Fibroblast of the conjunctiva (primary cell): Measurements from ENCODE around the gene FAM89B.

Experiments used
- DNase-seq: peaks from one replicate; pipeline ENCODE4 v3.0.0-alpha.2; 2010; ENCODE audit warnings: low read depth

FAM89B gene

DNA sequence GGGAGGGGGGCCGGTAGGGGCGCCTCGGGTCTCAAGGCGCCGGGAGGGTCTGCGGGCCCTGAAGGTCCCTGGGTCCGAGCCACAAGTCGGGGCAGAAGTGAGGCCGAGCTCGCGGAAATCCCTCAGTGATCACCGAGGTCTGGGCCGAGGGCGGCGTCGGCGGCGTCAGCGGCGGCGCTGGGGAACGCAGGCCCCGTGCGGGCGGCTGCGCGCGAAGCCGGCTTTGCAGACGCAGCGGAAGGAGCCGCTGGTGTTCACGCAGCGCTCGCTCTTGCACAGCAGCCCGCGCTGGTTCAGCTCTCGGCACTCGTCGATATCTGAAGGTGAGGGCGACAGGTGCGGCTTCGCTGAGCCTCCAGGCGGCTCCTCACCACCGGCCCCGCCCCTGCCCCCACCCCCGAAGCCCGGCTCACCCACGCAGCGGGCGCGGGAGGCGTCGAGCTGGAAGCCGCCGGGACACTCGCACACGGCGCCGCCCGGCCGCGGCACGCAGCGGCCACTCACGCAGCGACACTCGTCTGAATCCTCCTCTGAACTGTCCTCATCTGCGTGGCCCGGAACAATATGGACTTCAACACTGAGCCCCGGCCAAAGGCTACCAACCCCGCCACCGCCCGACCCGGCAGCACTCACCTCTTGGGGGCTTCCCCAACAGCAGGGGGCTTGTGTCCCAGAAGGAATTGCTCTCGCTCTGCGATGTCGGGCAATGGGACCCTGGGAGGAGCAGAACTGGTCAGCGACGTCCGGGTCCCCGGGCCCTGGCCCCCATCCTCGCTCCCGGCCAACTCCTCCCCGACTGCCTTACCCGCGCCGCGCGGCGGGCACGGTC lies 33.2 kb upstream of the FAM89B start:
- no peak for DNase-seq

DNA sequence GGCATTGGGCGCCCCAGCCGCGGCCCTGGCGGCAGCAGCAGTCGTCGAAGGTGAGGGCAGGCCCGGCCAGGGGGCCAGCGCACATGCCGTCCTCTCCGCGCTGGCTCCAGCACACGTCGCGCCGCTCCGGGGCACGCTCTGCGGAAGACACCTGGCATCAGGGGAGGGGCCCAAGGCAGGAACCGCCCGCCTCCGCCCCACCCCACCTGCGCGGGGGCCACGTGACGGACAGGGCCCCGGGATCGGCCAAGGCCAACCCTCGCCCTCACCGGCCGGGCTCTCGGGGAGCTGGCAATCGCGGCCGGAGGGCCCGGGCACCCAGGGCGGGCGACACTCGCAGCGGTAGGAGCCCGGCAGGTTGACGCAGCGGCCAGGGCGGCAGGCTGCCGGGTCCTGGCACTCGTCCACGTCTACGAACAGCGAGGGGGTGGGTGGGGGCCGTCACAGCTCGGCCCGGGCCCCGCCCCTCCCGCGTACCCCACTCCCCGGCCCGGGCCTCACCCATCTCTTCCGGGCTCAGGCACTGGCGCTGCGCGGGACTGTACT lies 32.5 kb upstream of the FAM89B start:
- DNase-seq = no peak

DNA sequence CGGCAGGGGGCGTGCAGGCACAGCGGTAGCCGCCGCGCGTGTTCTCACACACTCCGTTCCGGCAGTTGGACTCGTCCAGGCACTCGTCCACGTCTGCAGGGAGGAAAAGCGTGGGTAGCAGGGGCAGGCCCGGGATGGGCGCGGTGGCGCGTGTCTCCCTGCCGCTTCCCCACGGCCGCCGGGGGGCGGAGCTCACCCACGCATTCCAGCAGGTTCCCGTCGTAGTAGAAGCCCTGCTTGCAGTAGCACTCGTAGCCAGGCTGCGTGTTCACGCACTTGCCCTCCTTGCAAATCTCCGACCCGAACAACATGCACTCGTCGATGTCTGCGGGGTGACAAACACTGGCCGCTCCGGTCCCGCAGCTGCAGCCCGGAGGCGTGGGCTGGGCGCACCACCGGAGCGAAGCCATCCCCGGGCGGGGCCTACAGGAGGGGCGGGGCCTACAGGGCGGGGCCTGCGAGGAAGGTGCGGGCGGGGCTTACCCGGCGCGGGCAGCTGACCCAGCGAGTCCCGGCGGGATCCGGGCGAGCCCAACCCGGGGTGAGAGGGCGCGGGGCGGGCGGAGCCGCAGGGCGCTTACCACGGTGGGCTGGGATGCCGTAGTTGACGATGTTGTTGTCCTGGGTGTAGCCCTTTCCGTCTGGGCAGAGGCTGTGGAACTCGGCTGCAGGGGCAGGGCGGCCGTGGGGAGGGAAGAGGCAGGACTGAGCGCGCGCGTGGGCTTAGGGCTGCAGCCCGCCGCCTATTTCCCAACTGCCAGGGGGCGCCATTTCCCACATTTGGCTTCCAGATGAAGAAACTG lies 31.8 kb upstream of the FAM89B start:
- peak; percentile 73 for DNase-seq

GRCh38 chr11:65541093-65541982 lies 31.0 kb upstream of the FAM89B start:
- DNase-seq = no peak

GRCh38 chr11:65542738-65543390 lies 29.5 kb upstream of the FAM89B start:
- no peak for DNase-seq

- DNase-seq = no peak
These were observed 26.5 kb upstream of the FAM89B start for GRCh38 chr11:65545853-65546216.

- DNase-seq = no peak
These were observed 25.9 kb upstream of the FAM89B start for GRCh38 chr11:65546217-65546958.

GRCh38 chr11:65547446-65548125 lies 24.8 kb upstream of the FAM89B start:
- DNase-seq = no peak

GRCh38 chr11:65548395-65548794 lies 23.9 kb upstream of the FAM89B start:
- DNase-seq = no peak

DNA sequence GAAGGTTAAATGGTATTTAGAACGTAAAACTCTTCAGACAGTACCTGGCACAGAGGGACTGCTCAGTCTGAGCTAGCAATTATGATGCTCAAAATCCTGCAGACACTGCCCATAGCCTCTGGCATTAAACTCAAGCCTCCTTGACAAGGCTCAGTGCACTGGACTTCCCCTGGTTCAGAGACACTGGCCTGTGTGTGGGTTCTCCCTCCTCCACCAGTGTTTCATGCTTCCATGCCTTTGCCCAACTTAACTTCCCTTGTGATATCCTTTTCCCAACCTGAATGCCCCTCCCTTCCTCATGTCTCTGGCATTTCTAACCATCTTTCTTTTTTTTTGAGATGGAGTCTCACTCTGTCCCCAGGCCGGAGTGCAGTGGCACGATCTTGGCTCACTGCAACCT lies 23.2 kb upstream of the FAM89B start:
- DNase-seq = no peak

DNA sequence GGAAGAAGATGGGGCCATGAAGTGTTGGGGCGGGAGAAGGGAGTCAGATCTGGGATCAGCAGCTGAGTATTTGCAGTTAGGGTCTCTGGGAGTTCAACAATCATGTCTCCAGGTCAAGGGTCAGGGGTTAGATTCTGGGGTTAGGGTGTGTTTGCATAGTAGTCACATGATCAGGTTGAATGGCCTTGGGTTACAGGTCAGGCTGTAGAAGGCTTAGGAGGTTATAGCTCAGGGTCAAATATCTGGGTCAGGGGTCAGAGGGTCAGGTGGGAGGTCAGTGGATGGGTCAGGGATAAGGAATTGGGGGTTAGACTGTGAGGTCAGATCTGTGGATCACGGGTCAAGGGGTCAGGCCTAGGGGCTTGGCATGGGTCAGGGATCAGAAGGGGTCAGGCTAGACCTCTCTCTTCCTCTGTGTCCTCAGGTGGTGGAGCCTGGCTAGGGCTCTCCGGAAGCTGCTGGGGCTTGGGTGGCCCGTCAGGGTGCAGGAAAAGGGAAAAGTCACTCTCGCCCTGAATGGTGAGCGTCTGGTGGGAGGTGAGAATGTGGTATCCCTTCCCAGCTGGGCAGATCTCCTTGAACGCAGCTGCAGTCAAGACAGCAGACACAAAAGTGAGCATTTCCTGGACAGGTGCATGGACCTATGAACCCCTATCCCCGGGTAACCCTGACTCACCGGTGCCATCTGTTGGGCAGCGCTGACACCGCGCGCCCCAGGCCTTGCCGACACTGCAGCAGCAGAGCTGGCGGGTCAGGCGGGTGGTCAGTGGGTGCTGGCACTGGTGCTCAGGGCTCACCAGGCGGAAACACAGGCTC lies 20.6 kb upstream of the FAM89B start:
- no peak for DNase-seq

DNA sequence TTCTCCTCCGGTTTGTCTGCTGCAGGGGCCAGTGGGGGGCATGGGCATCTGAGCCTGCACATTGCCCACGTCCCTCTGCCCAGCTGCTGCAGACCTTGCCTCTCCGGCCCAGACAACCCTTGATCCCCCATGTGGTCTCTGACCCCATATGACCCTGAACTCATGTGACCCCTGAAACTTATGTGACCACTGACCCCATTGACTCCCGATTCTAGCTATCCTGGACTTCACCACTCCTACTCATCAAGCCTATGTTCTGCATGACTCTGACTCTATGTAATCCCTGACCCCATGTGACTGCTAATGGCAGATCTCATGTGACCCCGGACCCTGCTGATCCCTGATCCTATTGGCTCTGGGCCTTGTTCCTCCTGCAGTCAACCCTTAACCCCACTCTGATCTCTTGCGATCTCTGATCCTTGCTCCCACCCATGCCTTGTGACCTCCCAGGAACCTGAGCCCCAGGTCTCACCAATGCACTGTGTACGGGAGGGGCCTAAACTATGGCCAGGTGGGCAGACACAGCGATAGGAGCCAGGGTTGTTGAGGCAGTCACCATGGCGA lies 19.9 kb upstream of the FAM89B start:
- DNase-seq = no peak

GRCh38 chr11:65553301-65554001 lies 18.9 kb upstream of the FAM89B start:
- DNase-seq = no peak

DNA sequence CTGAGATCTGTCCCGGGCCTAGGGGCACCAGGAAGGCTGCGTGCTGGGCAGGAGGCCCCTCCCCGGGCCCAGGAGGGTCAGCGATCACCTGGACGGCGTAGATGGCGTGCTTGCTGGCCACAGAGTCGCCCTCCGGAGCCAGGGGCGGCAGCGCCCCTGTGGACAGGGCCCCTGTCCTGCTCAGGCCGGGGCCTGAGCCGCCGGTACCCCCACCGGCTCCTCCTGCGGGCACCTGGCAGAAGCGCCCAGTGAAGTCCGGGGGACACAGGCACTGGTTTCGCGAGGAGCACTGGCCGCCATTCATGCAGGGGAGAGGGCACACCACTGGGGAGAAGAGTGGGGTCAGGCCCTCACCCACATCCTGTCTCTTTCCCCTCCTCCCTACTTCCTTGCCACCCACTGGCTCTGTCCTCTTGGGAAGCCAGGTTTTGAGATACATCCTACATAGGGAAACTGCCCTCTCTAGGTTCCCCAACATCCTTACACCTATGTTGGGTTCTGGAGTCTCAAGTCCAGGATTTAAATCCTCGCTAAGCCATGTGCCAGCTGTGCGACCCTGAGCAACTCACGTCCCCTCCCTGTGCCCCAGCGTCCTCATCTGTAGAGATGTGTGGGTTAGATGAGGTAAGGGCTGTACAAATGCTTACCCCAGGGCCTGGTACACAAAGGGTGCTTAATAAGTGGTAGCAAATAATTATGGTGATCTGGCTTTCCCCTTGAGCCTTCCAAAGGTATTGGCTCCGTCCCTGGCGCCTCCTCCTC lies 18.1 kb upstream of the FAM89B start:
- no peak for DNase-seq

DNA sequence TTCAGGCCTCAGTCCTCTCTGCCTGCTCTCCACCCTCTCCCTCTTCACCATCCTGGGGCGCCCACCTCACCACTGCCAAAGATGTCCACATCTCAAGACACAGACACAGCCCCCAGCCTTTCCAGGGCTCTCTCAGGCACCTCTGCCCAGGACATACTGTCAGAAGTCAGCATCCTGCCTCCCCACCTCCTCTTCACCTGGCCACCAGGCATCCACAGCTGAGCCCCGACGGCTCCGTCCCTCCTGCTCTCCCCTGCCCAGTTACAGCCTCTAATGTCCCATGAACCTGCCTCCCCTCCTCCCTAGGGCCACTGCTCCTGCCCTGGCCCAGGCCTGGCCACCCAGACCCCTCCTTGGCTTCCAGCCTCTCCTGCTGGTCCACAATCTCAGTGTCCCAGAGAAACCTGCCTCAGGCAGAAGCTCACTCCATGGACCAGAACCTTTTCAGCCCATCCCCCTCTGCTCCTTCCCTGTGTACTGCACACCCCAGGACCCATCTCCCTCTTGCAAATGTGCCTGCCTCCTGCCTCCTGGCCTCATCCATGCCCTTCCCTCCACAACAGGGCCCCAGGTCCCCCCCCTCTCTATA lies 17.4 kb upstream of the FAM89B start:
- no peak for DNase-seq

DNA sequence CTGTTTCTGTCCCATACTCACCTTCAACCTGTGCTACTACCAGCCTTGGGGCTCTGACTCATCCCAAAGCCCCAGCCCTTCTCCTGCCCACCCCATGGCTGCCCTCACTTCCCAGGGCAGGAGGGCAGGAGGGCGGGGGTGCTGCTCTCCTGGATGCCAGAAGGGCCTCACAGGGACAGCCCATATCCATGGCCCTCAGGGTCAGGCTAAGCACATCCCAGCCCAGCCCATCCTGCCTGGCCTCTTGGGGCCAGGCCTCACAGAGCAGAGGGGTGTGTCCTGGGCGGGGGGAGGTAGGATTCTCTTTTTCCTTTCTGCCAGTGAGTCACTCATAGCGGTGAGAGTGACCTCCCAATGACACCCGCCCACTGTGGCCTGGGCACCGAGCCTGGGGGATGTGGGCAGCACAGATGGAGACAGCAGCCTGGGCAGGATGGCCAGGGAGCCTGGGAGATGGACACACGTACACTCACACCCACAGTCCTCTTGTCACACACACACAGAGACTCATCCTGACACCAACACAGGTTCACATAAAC lies 16.6 kb upstream of the FAM89B start:
- peak; percentile 68 for DNase-seq
